Measurements from ENCODE around the gene PARD3B. TPM values are rescaled to one million over a fixed set of nuclear protein-coding genes. Genes with fewer than 3 reads are reported as not detected.

The PARD3B gene
- total RNA-seq, 2 experiments from 2014 or later, result 0.11 to 0.88 TPM

DNA sequence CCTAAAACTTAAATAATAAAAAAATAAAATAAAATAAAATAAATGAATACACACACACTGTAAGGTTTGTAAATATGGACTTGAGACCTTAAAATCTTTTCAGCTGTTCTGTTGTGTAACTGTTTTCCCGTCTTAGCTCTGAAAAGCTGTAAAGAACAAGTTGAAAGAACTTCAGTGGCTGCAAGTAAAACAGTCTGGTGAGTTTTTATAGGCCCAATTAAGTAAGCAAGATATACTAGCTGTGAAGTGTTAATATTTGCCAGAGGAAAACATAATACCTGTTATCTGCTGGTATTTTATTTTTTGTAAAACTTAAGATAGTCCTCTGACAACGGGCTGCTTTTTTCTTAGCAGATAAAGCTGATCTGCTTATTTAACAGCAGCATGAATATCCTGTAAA is 960.1 kb downstream of the PARD3B start:
- H3K27me3 Mint-ChIP-seq, result no peaks in the 10 kb centered on the region
- no peak for ATAC-seq
- ChIA-PET POLR2A (no interaction called here), CTCF (interaction anchor here (0.6 kb wide), 1 partner anchor 24 kb away, joined by 3 read pairs; no protein-coding TSS in a partner anchor)
- no peak for DNase-seq
- H3K9me3 Mint-ChIP-seq, result no peaks in the 10 kb centered on the region
- no peaks in the 10 kb centered on the region for H3K36me3 Mint-ChIP-seq (ENCODE audit: low read depth)
- TF ChIP-seq, protein P1, sequence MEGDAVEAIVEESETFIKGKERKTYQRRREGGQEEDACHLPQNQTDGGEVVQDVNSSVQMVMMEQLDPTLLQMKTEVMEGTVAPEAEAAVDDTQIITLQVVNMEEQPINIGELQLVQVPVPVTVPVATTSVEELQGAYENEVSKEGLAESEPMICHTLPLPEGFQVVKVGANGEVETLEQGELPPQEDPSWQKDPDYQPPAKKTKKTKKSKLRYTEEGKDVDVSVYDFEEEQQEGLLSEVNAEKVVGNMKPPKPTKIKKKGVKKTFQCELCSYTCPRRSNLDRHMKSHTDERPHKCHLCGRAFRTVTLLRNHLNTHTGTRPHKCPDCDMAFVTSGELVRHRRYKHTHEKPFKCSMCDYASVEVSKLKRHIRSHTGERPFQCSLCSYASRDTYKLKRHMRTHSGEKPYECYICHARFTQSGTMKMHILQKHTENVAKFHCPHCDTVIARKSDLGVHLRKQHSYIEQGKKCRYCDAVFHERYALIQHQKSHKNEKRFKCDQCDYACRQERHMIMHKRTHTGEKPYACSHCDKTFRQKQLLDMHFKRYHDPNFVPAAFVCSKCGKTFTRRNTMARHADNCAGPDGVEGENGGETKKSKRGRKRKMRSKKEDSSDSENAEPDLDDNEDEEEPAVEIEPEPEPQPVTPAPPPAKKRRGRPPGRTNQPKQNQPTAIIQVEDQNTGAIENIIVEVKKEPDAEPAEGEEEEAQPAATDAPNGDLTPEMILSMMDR (IDR thresholded peaks at IDR 0.05), result no peak
- H3K27ac Mint-ChIP-seq, result no peak overlapping the region
- intact Hi-C loops (cut with micrococcal nuclease), result no loop called here
- H3K4me3 Mint-ChIP-seq, result no peak overlapping the region
- H3K4me1 Mint-ChIP-seq (ENCODE audit: low read depth), result no peaks in the 10 kb centered on the region

DNA sequence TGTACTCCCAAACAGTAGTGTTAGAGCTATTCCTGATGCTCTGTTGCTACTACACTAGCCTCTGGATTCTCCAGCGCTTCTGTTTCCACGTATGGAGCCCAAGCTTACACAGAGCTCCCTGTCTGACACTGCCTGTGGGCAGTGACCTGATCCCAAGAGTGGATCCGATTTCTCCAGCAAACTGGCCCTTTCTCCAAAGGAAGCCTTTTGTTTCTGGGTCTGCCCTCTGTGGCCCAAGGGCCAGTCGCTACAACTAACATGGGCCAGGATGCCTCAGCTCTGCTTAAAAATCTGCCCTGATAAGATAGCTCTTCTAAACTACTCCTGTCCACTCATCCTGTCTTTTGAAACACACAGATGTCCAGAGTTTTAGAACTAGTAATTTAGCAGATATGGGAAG is 964.4 kb downstream of the PARD3B start:
- TF ChIP-seq, protein P1 (IDR thresholded peaks at IDR 0.05), result no peak
- H3K9me3 Mint-ChIP-seq, result no peaks in the 10 kb centered on the region
- CTCF ChIA-PET, result interaction anchor here (1.2 kb wide), 1 partner anchor 20 kb away, joined by 3 read pairs; no protein-coding TSS in a partner anchor
- intact Hi-C loops (cut with micrococcal nuclease), result no loop called here
- H3K4me3 Mint-ChIP-seq, result no peak overlapping the region
- POLR2A ChIA-PET, result interaction anchor here (0.7 kb wide), 1 partner anchor 12 kb away, joined by 3 read pairs; no protein-coding TSS in a partner anchor
- DNase-seq (no peak), ATAC-seq (no peak)
- no peaks in the 10 kb centered on the region for H3K36me3 Mint-ChIP-seq (ENCODE audit: low read depth)
- no peak overlapping the region for H3K27ac Mint-ChIP-seq
- no peaks in the 10 kb centered on the region for H3K4me1 Mint-ChIP-seq (ENCODE audit: low read depth)
- H3K27me3 Mint-ChIP-seq, result no peaks in the 10 kb centered on the region

DNA sequence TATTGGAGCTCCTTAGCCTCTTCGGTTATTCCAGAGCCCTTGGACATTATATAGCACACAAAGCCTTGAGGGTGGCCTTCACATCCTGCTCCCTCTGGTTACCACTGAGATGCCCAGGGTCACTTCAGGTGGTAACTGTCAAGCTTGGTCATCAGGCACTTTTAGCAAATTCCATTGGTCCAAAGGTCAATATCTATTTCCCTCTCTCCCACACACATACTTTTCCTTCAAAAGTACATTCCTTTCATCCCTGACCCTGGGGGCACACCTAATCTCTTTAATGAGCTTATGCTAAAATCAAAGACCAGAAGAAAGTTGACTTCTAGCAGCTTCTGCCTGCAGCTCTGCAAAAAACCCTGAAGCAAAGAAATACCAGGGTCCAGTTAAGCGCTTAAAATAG is 965.1 kb downstream of the PARD3B start:
- no peaks in the 10 kb centered on the region for H3K4me1 Mint-ChIP-seq (ENCODE audit: low read depth)
- ATAC-seq (no peak), DNase-seq (no peak)
- no peak overlapping the region for H3K27ac Mint-ChIP-seq
- POLR2A ChIA-PET, result interaction anchor here (0.7 kb wide), 1 partner anchor 11 kb away, joined by 3 read pairs; no protein-coding TSS in a partner anchor
- no peaks in the 10 kb centered on the region for H3K36me3 Mint-ChIP-seq (ENCODE audit: low read depth)
- no peak overlapping the region for H3K4me3 Mint-ChIP-seq
- TF ChIP-seq, protein P1 (IDR thresholded peaks at IDR 0.05), result no peak
- H3K9me3 Mint-ChIP-seq, result no peaks in the 10 kb centered on the region
- no peaks in the 10 kb centered on the region for H3K27me3 Mint-ChIP-seq
- CTCF ChIA-PET, result interaction anchor here (1.2 kb wide), 1 partner anchor 19 kb away, joined by 3 read pairs; no protein-coding TSS in a partner anchor
- intact Hi-C loops (cut with micrococcal nuclease), result no loop called here

DNA sequence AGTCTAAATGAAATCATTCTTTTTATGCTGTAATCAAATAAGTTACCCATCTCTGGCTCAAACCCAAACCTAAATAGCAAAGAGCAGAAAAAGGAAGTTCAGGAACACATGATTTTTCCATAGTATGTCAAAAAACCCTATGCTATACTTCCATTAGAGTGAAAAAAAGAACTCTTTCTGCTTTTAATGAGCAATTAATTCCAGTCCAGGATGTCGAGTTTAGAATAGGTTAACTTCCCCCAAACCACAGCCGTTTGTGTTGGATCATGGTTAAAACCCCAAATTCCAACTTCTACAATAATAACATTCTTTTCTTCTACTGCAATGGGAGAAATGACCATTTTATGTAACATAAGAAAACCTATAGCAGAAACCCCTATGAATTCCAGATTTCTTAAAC is 965.9 kb downstream of the PARD3B start:
- Mint-ChIP-seq H3K27me3 (no peaks in the 10 kb centered on the region), H3K36me3 (ENCODE audit: low read depth) (no peaks in the 10 kb centered on the region), H3K4me1 (ENCODE audit: low read depth) (no peaks in the 10 kb centered on the region), H3K9me3 (no peaks in the 10 kb centered on the region), H3K27ac (no peak overlapping the region), H3K4me3 (no peak overlapping the region)
- DNase-seq (no peak), ATAC-seq (no peak)
- CTCF ChIA-PET, result no interaction called here
- TF ChIP-seq, protein P1 (IDR thresholded peaks at IDR 0.05), result no peak
- POLR2A ChIA-PET, result no interaction called here
- intact Hi-C loops (cut with micrococcal nuclease), result no loop called here

DNA sequence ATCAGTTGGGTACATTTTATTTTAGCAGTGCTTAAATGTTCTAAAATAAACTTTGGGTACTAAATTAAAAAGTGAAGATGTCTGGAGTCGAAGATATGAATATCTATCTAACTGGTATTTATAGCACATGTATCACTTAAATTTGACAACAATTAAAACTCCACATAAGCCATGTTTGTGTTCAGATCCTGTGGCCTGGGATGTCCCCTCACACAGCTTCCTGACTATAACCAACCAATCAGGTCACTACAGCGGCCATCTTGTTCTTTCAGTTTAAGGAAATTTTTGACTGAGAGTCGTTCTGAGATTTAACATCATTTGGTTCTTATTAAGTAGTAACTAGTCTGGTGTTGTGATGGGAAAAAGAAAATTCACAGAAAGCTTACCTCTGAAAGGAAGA is 966.4 kb downstream of the PARD3B start:
- ChIA-PET POLR2A (no interaction called here), CTCF (no interaction called here)
- H3K4me3 Mint-ChIP-seq, result no peak overlapping the region
- TF ChIP-seq, protein P1 (IDR thresholded peaks at IDR 0.05), result no peak
- H3K27me3 Mint-ChIP-seq, result no peaks in the 10 kb centered on the region
- DNase-seq, result no peak
- no peaks in the 10 kb centered on the region for H3K36me3 Mint-ChIP-seq (ENCODE audit: low read depth)
- H3K4me1 Mint-ChIP-seq (ENCODE audit: low read depth), result no peaks in the 10 kb centered on the region
- H3K9me3 Mint-ChIP-seq, result no peaks in the 10 kb centered on the region
- ATAC-seq, result no peak
- intact Hi-C loops (cut with micrococcal nuclease), result no loop called here
- no peak overlapping the region for H3K27ac Mint-ChIP-seq
